ENCODE measurements around the gene CCDC57. TPM values are rescaled to one million over a fixed set of nuclear protein-coding genes. Genes with fewer than 3 reads are reported as not detected.

CCDC57 gene
- total RNA-seq, 2 donors from 2014 or later = 24.5 to 46.1 TPM

GRCh38 chr17:82221341-82221902 lies 8.8 kb upstream of the CCDC57 start:
- intact Hi-C loops (cut with DNase I) = no loop called here
- H3K9me3 ChIP-seq = no peaks in the 10 kb centered on the region
- peaks cover 1% of the 10 kb centered on the region for H3K4me1 ChIP-seq
- DNase-seq = no peak
- no peak overlapping the region for H3K9ac ChIP-seq (ENCODE audit: low read depth in 2 of 2, low read length in 2 of 2)
- H3K4me3 ChIP-seq = no peak overlapping the region
- no peak overlapping the region for H3K27ac ChIP-seq
- H3K27me3 ChIP-seq = no peaks in the 10 kb centered on the region
- no peaks in the 10 kb centered on the region for H3K36me3 ChIP-seq
- TF ChIP-seq CTCF (IDR thresholded peaks at IDR 0.05) = no peak

- Histone ChIP-seq H3K27ac (no peak overlapping the region), H3K36me3 (no peaks in the 10 kb centered on the region), H3K27me3 (no peaks in the 10 kb centered on the region), H3K9ac (ENCODE audit: low read depth in 2 of 2, low read length in 2 of 2) (no peak overlapping the region), H3K9me3 (no peaks in the 10 kb centered on the region), H3K4me3 (no peak overlapping the region), H3K4me1 (peaks cover 9% of the 10 kb centered on the region)
- no peak for DNase-seq
- intact Hi-C loops (cut with DNase I) = no loop called here
- TF ChIP-seq CTCF (IDR thresholded peaks at IDR 0.05) = no peak
These were observed 7.4 kb upstream of the CCDC57 start for GRCh38 chr17:82219753-82220709.

GRCh38 chr17:82219083-82219482 lies 6.4 kb upstream of the CCDC57 start:
- Histone ChIP-seq H3K27ac (no peak overlapping the region), H3K27me3 (no peaks in the 10 kb centered on the region), H3K4me1 (peaks cover 9% of the 10 kb centered on the region), H3K9ac (ENCODE audit: low read depth in 2 of 2, low read length in 2 of 2) (no peak overlapping the region), H3K9me3 (no peaks in the 10 kb centered on the region), H3K36me3 (no peaks in the 10 kb centered on the region), H3K4me3 (no peak overlapping the region)
- intact Hi-C loops (cut with DNase I) = no loop called here
- no peak for TF ChIP-seq CTCF (IDR thresholded peaks at IDR 0.05)
- no peak for DNase-seq

- DNase-seq = no peak
- no peak overlapping the region for H3K9ac ChIP-seq (ENCODE audit: low read depth in 2 of 2, low read length in 2 of 2)
- intact Hi-C loops (cut with DNase I) = no loop called here
These were observed 5.9 kb upstream of the CCDC57 start for GRCh38 chr17:82218349-82219075.

More at GRCh38 chr17:82218349-82219075, 5.9 kb upstream of the CCDC57 start:
- TF ChIP-seq CTCF (IDR thresholded peaks at IDR 0.05) = no peak
- H3K4me3 ChIP-seq = no peak overlapping the region
- no peaks in the 10 kb centered on the region for H3K27me3 ChIP-seq
- H3K4me1 ChIP-seq = peaks cover 9% of the 10 kb centered on the region
- H3K36me3 ChIP-seq = no peaks in the 10 kb centered on the region
- H3K9me3 ChIP-seq = no peaks in the 10 kb centered on the region
- H3K27ac ChIP-seq = no peak overlapping the region
